ACHN (cell line): ENCODE measurements around the gene EFCAB13.
"Not testable (repeated sequence)": the region's sequence is repeated elsewhere in the genome, so short reads cannot be mapped to it uniquely, and the experiment has no call there.

Experiments
- DNase-seq: peaks from one replicate; pipeline ENCODE4 v3.0.0-alpha.2; 2015
- in situ Hi-C: cut with HindIII; loops from 2 replicates; pipeline ENCODE4 v1.10.0; 2017; ENCODE audit warnings: low sequenced_read_pairs, low pct_ligation_motif_present, low pct_unique_long_range_greater_than_20kb

EFCAB13 gene

GRCh38 chr17:47318197-47318918, 5.4 kb upstream of the EFCAB13 start:
- DNase-seq: no peak
- in situ Hi-C loops: no loop called here

DNA sequence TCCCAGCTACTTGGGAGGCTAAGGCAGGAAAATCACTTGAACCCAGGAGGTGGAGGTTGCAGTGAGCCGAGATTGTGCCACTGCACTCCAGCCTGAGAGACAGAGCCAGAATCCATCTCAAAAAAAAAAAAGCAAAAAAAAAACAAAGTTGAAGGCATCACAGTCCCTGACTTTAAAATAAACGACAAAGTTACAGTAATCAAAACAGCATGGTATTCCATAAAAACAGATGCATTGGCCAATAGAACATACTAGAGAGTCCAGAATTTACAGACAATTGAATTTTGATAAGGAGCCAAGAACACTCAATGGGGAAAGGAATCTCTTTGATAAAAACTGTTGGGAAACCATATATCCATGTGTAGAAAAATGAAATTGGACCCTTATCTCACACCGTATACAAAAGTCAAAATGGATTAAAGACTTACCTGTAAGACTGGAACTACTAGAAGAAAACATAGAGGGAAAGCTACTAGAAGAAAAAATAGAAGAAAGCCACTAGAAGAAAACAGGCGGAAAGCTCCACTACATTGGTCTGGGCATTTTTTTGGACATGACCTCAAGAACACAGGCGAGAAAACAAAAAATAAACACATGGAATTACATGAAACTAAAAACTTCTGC, 2.8 kb upstream of the EFCAB13 start:
- in situ Hi-C loops: no loop called here
- DNase-seq: no peak

DNA sequence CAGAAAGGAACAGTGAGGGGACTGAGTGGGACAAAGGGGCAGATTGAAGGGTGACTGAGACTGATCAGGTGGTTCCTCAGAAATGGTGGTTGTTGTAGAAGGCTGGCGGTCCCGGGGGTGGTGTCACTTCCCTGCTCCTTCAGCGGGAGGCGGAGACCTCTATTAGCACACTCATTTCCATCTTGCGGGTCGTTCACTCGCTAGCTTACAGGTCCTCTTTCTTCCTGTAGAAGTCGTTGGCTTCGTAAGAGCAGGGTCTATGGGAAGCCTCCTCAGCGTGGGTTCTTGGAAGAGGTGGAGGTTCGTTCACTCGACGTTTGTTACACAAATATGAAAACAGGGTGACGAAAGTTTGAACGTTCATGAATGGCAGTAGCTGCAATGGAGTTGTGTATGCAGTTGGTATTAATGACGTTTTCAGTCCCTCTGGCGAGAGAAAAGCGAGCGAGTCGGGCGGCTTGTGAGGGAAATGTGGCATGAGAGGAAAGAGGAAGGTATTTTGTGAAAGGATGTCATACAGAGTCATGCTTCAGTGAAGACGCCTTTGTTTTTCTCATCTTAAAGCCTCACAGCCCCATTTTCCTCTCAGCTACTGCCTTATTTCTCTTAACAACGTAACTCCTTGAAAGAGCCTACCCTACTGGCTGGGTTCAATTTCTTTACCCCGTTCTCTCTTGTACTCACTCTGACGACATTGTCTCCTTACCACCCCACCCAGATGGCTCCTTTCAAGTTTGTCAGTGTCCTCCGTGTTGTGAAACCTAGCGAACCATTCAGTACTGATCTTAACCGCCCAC, 667 bp downstream of the EFCAB13 start:
- in situ Hi-C loops: no loop called here
- DNase-seq: peak; percentile 83

DNA sequence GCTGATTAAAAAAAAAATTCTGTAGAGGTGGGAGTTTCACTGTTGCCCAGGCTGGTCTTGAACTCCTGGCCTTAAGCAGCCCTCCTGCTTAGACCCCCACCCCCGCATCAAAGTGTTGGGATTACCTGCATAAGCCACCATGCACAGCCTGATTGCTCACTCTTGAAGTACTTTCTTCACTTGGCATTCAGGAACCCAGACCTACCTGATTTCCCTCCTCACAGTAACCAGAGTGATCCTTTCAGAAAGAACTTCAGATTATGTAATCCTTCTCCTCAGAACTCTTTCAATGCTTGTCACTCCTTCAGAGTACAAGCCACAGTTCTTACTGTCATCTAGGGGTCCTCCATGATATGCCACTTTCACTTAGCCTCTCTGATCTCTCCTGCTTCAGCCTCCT, 1.4 kb downstream of the EFCAB13 start:
- in situ Hi-C loops: no loop called here
- DNase-seq: no peak

GRCh38 chr17:47330548-47330947, 6.8 kb downstream of the EFCAB13 start:
- no peak for DNase-seq
- in situ Hi-C loops: no loop called here

- in situ Hi-C loops: no loop called here
These were observed 8.5 kb downstream of the EFCAB13 start for GRCh38 chr17:47332287-47332686.

DNA sequence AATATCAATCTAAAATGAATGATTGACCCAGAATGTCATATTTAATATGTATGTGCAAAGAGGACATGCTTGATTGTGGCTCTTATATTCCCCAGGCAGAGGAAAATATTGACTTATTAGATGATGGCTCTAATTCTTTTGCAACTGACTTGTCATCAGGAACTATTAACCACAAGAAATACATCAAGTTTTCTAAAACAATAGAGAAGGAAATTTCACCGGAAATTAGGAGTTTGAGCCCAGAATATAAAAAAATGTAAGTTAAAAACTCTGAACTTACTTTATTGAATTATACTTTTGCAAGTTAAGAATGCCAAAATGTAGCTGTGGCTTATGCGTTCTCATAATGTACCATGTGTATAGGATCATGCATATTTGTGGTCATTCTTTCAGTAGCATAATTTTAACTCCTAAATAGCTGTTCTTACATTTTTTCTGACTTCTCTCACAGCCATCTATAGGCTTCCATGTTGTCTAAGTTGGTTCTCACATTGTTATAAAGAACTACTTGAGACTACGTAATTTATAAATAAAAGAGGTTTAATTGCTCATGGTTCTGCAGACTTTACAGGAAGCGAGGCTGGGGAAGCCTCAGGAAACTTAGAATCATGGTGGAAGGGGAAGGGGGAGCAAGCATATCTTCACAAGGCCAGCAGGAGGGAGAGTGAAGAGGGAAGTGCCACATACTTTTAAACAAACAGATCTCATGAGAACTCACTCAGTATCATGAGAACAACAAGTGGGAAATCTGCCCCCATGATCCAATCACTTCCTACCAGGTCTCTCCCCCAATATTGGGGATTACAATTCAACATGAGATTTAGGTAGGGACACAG, 11.6 kb downstream of the EFCAB13 start:
- in situ Hi-C loops: no loop called here
- no peak for DNase-seq

More at GRCh38 chr17:47332287-47332686, 8.5 kb downstream of the EFCAB13 start:
- no peak for DNase-seq

DNA sequence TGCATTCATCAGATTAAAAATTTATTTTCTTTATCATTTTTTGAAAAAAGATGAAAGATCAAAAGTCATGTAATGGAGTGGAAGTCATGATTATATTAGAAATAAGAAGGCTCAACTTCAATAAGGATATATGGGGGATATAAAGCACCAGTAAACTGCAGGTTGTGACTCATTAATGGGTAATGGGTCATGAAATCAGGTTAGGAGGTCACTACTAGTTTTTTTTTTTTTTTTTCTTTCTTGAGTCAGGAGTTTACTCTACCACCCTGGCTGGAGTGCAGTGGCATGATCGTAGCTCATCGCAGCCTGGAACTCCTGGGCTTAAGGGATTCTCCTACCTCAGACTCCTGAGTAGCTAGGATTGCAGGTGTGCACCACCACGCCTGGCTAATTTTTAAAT, 14.3 kb downstream of the EFCAB13 start:
- in situ Hi-C loops: no loop called here
- peak; percentile 31 for DNase-seq

- in situ Hi-C loops: no loop called here
- DNase-seq: no peak
These were observed 29.1 kb downstream of the EFCAB13 start for GRCh38 chr17:47352848-47353247.

GRCh38 chr17:47358652-47359051, 34.9 kb downstream of the EFCAB13 start:
- DNase-seq: no peak
- in situ Hi-C loops: no loop called here

DNA sequence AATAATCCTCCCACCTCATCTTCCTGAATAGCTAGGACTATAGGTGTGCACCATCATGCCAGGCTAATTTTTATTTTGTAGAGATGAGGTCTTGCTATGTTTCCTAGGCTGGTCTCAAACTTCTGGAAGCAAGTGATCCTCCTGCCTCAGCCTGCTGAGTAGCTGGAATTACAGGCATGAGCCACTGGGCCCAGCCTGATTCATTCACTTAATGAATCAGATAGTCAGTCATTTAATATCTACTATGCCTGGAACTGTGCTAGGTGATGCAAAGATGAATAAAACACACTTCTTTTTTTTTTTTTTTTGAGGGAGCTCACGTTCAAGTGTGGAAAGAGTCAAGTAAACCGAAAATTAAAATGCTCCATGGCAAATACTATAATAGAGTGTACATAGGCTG, 39.4 kb downstream of the EFCAB13 start:
- in situ Hi-C loops: no loop called here
- no peak for DNase-seq

GRCh38 chr17:47367257-47367656, 43.5 kb downstream of the EFCAB13 start:
- no peak for DNase-seq
- in situ Hi-C loops: no loop called here

- DNase-seq: no peak
- in situ Hi-C loops: no loop called here
These were observed 44.5 kb downstream of the EFCAB13 start for GRCh38 chr17:47368262-47368661.

DNA sequence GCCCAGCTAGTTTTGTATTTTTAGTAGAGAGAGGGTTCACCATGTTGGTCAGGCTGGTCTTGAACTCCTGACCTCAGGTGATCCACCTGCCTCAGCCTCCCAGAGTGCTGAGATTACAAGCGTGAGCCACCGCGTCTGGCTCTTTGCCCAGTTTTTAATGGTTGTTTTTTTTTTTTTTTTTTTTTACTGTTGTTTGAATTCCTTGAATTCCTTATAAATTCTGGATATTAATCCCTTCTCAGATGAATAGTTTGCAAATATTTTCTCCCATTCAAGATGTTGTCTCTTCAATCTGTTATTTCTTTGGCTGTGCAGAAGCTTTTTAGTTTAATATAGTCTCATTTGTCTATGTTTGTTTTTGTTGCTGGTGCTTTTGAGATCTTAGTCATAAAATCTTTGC, 47.1 kb downstream of the EFCAB13 start:
- DNase-seq, in situ Hi-C loops: not testable (repeated sequence)

DNA sequence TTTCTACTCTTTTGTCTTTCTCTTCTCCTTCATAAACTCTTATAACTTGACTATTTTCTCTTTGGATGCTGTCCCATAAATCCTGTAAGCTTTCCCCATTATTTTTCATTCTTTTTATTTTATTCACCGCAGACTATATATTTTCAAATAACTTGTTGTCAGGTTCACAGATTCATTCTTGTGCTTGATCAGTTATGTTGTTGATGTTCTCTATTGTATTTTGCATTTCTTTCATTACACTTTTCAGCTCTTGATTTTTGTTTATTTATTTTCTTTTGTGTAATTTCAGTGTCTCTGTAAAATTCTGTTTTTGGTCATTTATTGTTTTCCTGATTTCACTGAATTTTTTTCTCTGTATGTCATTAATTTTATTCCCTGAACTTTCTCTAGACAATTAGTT, 49.2 kb downstream of the EFCAB13 start:
- in situ Hi-C loops: no loop called here

DNA sequence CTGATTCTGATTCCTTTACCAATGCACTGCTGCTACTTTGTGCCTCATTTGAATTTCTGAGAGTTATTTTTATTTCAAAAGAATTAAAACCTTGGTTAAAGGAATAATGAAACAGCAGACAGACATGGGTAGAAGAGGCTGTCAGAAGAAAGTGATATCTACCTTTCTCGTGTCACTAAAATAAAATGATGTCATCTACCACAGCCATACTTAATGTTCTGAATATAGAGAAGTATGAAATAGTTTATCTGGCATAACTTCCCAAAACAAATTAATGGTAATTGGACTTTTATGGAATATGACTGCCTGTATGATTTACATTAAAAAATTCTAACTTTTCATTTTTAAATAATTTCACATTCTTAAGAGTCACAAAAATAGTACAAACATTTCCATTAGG, 52.5 kb downstream of the EFCAB13 start:
- DNase-seq: no peak
- in situ Hi-C loops: no loop called here

More for the DNA sequence above, 49.2 kb downstream of the EFCAB13 start:
- DNase-seq: no peak

DNA sequence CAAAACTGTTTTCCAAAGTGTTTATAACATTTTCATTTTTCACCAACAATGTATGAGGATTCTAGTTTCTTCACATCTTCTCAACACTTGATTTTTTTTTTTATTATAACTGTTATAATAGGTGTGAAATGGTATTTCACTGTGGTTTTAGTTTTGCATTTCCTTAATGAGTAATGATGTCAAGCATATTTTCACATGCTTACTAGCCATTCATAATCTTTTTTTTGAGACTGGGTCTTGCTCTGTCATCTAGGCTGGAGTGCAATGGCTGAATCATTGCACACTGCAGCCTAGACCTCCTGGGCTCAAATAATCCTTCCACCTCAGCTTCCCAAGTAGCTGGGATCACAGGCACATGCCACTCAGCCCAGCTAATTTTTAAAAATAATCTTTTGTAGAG, 65.1 kb downstream of the EFCAB13 start:
- no peak for DNase-seq

DNA sequence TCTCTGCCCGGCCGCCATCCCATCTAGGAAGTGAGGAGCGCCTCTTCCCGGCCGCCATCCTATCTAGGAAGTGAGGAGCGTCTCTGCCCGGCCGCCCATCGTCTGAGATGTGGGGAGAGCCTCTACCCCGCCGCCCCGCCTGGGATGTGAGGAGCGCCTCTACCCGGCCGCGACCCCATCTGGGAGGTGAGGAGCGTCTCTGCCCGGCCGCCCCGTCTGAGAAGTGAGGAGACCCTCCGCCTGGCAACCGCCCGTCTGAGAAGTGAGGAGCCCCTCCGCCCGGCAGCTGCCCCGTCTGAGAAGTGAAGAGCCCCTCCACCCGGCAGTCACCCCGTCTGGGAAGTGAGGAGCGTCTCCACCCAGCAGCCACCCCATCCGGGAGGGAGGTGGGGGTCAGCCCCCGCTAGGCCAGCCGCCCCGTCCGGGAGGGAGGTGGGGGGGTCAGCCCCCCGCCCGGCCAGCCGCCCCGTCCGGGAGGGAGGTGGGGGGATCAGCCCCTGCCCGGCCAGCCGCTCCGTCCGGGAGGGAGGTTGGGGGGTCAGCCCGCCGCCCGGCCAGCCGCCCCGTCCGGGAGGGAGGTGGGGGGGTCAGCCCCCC, 73.9 kb downstream of the EFCAB13 start:
- in situ Hi-C loops, DNase-seq: not testable (repeated sequence)

More for the DNA sequence above, 65.1 kb downstream of the EFCAB13 start:
- in situ Hi-C loops: no loop called here
